NCI-H226 (cell line): Measurements from ENCODE around the gene SH3BP1.

ENCODE experiments used
- DNase-seq: peaks from one replicate; pipeline ENCODE4 v3.0.0-alpha.2; 2015

SH3BP1 gene

GRCh38 chr22:37659897-37660708 is 20.6 kb downstream of the SH3BP1 start:
- no peak for DNase-seq

GRCh38 chr22:37660709-37661045 is 21.2 kb downstream of the SH3BP1 start:
- DNase-seq, result no peak

- no peak for DNase-seq
Observed at GRCh38 chr22:37661160-37661924, 21.9 kb downstream of the SH3BP1 start.

- no peak for DNase-seq
Observed at GRCh38 chr22:37662039-37662438, 22.6 kb downstream of the SH3BP1 start.

- no peak for DNase-seq
Observed at GRCh38 chr22:37663521-37664140, 24.2 kb downstream of the SH3BP1 start.

GRCh38 chr22:37664249-37665101 is 25.0 kb downstream of the SH3BP1 start:
- DNase-seq, result no peak

GRCh38 chr22:37665487-37665886 is 26.0 kb downstream of the SH3BP1 start:
- no peak for DNase-seq

GRCh38 chr22:37669586-37669985 is 30.1 kb downstream of the SH3BP1 start:
- DNase-seq, result no peak

- no peak for DNase-seq
Observed at GRCh38 chr22:37672206-37672919, 32.9 kb downstream of the SH3BP1 start.

- no peak for DNase-seq
Observed at GRCh38 chr22:37672920-37673455, 33.5 kb downstream of the SH3BP1 start.

GRCh38 chr22:37674248-37674647 is 34.8 kb downstream of the SH3BP1 start:
- no peak for DNase-seq

- DNase-seq, result peak; percentile 92
Observed at GRCh38 chr22:37674951-37675929, 35.8 kb downstream of the SH3BP1 start, which contains the start of gene LGALS1. LGALS1 (plus strand) TSS chr22:37675636; CDS start chr22:37675703, 67 bp downstream.

GRCh38 chr22:37675930-37676735 is 36.7 kb downstream of the SH3BP1 start:
- DNase-seq, result no peak

GRCh38 chr22:37676736-37677492 is 37.4 kb downstream of the SH3BP1 start:
- DNase-seq, result peak; percentile 77

- no peak for DNase-seq
Observed at GRCh38 chr22:37677493-37677974, 38.1 kb downstream of the SH3BP1 start.

- no peak for DNase-seq
Observed at GRCh38 chr22:37678372-37678771, 38.9 kb downstream of the SH3BP1 start.

- DNase-seq, result no peak
Observed at GRCh38 chr22:37679670-37680069, 40.2 kb downstream of the SH3BP1 start.

- DNase-seq, result no peak
Observed at GRCh38 chr22:37680191-37680851, 40.9 kb downstream of the SH3BP1 start.
